DMS 273 (cell line): ENCODE data around the gene ANKRD31.
A peak's percentile ranks its signal among the peaks of the same experiment; 100 is the strongest.
"Not testable (repeated sequence)": the region's sequence is repeated elsewhere in the genome, so short reads cannot be mapped to it uniquely, and the experiment has no call there.

ENCODE experiments used
- DNase-seq: peaks from one replicate; lab custom pipeline; 2025; ENCODE audit not compliant: unreplicated experiment; lab: John Stamatoyannopoulos, UW

ANKRD31 gene

DNA sequence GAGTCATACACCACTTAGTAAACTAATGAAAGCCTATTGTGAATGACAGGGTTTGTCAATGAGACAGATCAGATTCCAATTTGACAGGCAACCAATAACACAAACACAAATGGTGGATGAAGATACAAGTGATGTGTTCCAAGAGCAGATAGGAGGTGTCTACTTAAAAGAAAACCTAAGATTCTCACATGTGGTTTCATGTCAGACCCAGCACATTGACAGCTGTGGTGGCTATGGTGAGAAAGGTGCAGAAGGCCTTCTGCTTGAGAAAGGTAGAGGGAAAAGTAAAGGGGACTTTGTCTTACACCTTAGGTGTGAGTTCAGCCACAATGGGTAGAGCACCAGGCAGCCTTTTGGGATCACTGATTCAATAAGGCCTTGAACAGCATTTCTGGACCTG, 11.2 kb downstream of the ANKRD31 start:
- no peak for DNase-seq

DNA sequence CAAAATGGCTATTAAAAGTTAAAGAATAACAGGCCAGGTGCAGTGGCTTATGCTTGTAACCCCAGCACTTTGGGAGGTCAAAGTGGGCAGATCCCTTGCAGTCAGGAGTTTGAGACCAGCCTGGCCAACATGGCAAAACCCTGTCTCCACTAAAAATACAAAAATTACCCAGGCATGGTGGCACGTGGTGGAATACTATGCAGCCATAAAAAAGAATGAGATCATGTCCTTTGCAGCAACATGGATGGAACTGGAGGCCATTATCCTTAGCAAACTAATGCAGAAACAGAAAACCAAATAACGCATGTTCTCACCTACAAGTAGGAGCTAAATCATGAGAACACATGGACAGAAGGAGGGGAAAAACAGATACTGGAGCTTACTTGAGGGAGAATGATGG, 15.9 kb downstream of the ANKRD31 start:
- DNase-seq, result not testable (repeated sequence)

DNA sequence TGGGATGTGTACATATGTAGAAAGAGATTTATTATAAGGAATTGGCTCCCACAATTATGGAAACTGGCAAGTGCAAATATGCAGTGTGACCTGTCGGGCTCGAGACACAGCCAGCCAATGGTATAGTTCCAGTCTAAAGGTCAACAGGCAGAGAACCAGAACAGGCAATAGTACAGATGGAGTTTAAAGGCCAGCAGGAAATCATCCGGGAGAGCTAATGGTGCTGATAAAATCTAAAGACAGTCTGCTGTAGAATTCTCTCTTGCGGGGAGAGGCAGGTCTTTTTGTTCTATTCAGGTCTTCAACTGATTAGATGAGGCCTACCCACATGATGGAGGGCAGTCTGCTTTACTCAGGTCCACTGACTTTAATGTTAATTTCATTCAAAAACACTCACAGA, 21.8 kb downstream of the ANKRD31 start:
- DNase-seq, result peak; percentile 4

DNA sequence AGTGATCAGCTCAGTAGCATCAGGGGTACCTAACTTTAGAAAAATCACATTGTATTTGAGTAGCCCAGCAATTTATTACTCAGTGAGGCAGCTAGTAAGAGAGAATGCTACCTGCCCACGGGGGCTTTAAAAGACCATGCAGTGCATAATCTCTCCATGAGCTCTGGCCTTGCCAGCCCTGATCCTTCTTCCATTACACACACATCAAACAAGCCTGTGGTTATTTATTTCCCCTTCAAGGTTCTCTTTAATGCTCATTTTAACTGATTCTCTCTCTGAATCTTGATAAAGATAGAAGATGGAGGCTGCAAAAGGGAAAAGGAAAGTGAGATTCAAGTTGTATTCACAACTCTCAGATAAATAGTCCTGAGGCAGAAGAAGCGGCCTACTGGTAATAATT, 22.3 kb downstream of the ANKRD31 start:
- no peak for DNase-seq

DNA sequence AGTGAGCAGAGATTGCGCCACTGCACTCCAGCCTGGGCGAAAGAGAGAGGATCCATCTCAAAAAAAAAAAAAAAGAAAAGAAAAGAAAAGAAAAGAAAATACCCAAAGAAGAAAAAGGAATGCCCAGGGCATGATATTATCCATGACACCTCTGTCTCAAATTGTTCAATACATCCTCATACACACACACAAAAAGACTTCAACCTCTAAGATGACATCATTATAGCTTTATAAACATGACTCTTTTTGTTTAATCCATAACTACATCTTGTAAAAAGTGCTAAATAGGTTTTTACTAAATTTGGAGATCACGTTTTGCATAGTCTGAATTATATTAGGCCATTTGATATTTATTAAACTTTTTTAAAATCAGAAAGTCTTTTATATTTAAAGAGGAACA, 33.1 kb downstream of the ANKRD31 start:
- no peak for DNase-seq

DNA sequence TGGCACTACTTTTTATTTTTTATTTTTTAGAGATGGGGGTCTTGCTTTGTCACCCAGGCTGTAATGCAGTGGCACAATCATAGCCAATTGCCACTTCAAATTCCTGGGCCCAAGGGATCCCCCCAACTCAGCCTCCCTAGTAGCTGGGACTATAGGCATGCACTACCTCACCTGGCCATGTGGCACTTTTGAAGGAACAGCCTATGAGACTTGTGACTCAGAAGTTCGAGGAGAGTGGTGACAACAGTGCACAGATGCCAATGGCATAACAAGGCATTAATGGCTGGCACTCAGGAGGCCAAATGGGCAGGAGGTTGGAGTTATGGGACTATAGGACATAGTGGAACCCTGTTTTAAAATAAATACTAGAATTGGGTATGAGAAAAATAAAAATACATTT, 33.7 kb downstream of the ANKRD31 start:
- DNase-seq, result no peak

DNA sequence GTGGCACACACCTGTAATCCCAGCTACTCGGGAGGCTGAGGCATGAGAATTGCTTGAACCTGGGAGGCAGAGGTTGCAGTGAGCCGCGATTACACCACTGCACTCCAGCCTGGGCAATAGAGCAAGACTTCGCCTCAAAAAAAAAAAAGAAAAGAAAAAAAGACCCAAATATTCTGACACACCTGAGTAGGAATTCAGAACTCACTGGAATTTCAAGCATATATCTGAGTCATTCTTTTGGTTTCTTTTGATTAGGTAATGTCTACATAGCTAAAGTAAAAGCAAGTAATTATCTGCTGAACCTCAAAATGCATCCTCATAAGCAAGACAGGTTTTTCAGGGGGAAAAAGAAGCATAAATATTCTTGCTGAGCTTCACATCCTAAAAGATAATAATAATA, 35.9 kb downstream of the ANKRD31 start:
- no peak for DNase-seq

DNA sequence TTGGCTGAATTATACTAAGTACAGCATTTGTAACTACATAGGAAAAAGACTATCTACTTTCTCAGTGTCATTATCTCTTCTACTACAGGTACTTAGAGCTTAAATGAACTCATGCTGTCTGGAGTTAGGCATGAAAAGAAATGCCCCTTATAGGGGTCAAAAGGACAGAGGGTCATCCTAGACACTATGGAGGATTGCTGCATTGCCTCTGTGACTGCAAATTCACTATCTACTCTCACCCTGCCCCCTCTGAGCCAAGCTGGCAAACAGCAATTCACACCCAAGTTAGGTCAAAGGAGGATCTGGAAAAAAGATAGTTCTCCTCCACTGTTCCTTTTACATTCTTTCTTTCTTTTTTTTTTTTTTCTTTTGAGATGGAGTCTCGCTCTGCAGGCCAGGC, 36.7 kb downstream of the ANKRD31 start:
- DNase-seq, result no peak

DNA sequence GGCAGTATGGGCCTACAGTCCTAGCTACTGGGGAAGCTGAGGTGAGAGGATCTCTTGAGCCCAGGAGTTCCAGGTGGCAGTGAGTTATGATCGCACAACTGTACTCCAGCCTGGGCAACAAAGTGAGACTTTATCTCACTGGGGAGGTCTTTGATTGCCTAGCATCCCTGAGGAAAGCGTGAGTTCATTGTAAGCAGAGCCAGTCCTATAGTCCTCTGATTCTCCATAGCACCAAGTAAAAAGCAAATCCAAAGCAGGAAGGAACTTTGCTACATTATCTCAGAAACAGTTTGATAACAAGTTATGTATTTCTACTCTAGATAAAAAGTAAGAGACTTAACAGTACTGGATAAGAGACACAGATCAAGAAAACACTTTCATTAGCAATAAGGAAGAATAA, 37.6 kb downstream of the ANKRD31 start:
- DNase-seq, result no peak

DNA sequence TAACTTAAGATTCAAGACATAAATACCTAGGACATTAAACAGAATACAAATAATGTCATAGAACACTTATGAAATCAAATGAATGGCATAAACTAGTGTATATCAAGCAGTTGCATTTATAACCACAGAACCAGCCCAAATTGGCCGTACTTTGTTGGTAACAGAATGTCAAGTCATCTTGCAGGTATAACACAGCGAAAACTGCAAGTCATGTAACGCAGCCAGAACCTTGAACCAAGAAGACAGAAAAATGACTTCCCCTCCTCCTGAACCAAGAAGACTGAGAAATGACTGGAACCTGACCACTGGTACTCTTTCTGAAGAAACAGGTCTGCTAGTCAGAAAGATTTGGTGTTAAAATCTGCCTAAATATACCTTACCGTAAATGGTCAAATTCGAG, 38.9 kb downstream of the ANKRD31 start:
- no peak for DNase-seq

DNA sequence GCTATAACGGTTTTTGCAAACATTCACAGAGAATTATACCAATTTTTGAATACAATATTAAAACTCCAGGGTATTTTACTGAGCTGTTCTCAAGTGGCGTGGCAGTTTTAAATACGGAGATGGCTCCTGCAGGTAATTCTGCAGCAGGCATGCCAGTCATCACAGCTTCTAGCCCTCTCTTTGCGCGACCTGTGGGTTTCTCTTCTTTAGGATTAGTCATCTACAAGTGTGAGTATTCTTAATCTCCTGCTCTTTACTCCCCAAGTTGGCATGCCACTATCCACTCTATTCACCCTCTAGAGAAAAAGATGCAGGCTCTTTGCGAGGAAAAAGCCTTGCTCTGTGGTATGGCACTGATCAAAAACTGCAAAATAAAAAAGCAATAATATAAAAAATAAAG, 43.9 kb downstream of the ANKRD31 start:
- DNase-seq, result no peak

DNA sequence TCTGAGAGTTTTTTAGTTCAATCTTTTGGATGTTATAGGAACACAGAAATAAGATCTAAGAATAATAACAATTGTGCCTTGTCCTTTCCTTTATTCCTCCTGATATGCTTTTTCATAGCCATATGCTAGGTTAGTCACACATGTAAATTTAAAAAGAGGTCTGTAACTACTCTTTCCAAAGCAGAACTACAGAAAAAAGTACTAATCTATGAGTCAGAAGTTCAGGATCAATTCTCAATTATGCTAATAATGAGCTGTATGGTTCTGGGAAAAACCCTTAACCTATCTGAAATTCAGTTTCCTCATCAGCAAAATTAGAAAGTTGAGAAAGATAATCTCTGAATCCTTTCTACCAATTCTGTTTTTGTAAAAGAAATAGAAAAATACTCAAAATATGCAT, 44.4 kb downstream of the ANKRD31 start:
- no peak for DNase-seq

DNA sequence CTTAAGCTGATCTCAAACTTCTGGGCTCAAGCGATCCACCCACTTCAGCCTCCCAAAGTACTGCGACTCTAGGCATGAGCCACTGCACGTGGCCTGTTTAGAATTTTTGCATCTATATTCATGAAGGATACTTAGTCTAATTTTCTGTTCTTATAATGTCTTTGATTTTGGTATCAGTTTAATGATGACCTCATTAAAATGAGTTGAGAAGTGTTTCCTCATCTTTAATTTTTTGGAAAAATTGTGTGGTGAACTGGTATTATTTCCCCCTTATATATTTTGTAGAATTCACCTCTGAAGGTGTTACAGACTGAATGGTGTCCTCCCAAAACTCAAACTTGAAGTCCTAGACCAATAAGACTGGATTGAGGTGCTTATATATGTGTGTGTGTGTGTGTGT, 46.5 kb downstream of the ANKRD31 start:
- DNase-seq, result no peak

DNA sequence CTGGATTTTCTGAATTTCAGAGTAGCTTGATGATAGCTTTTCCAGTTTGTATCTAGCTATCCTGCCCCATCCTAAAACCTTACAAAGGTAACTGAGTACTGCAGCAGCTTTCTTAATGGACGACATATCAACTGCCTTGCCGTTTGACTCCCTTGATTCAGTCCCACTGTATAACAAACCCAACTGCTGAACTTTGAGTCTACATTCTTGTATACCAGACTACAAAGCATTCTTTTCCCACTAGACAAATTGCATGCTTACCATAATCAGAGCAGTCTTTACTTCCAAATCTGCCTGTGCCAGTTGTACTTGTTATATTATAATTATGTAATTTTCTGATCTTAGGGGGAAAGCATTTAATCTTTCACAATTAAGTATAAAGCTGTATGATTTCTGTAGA, 47.3 kb downstream of the ANKRD31 start:
- no peak for DNase-seq

DNA sequence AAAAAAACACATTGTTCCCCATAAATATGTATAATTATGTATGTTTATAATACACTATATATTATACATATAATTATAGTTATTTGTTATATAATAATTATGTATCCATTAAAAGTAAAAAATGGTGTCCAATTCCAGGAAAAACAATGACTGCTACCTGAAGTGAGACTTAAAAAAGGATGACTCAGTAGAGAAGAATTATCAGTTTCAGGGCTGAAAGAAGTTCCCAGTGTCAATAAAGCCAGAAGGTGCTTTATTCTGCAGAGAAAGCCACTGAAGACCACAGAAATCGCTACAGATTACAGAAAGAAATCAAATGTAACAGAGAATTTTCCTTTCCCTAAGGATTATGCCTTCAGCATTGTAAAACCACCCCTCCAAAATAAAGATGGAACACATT, 50.9 kb downstream of the ANKRD31 start:
- DNase-seq, result no peak

DNA sequence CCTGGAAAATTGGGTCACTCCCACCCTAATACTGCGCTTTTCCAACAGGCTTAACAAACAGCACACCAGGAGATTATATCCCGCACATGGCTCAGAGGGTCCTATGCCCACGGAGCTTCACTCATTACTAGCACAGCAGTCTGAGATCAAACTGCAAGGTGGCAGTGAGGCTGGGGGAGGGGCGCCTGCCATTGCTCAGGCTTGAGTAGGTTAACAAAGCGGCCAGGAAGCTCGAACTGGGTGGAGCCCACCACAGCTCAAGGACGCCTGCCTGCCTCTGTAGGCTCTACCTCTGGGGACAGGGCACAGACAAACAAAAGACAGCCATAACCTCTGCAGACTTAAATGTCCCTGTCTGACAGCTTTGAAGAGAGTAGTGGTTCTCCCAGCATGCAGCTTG, 60.7 kb downstream of the ANKRD31 start:
- not testable (repeated sequence) for DNase-seq

DNA sequence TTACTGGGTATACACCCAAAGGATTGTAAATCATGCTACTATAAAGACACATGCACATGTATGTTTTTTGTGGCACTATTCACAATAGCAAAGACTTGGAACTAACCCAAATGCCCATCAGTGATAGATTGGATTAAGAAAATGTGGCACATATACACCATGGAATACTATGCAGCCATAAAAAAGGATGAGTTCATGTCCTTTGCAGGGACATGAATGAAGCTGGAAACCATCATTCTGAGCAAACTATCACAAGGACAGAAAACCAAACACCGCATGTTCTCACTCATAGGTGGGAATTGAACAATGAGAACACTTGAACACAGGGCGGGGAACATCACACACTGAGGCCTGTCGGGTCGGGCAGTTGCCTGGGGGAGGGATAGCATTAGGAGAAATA, 61.8 kb downstream of the ANKRD31 start:
- DNase-seq, result not testable (repeated sequence)

DNA sequence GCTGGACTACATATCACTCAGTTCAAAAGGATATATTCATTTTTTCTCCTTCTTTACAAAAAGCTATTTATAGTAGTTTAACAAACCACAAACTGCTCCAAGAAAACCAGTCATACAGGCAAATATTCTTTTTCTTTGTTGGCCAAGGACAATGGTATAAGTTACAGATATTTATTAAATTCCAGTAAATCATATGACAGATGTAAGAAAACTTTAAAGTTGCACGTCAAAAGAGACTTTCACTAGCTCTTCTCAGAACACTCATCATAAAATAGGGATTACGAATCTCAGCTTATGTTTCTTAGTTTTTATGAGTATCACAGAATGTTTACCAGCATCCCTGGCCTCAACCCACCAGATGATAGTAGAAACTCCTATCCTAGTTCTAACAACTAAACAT, 67.2 kb downstream of the ANKRD31 start:
- no peak for DNase-seq

DNA sequence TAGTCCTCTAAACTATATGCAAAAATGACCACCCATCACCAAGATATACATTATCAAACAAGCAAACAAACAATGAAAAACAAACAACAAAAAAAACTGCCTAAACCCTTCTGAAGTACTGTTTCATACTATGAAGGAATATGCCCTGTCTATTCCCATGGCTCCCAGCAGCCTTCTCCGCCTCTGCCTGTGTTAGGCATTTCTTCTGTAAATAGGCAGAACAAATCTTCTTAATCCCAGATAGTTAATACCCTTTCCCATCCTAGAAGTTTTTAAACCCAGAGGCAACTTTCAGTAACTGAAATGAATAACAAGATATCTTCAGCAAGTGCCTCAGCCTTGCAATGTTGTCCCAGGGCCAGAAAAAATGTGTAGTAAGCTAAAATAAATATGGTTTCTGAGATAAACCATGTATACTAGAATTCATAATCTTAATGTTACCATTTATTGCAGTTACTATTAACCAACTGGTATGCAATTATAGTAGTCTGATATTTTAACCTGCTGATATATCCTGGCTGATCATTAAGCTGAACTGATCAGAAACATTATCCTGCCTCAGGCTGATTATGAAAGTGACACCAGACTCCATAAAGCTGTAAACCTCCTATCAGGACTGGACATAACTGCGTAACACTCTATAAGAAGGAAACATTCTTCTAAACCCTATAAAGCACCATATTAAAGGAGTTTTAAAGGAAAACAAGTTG, 68.5 kb downstream of the ANKRD31 start:
- DNase-seq, result no peak

DNA sequence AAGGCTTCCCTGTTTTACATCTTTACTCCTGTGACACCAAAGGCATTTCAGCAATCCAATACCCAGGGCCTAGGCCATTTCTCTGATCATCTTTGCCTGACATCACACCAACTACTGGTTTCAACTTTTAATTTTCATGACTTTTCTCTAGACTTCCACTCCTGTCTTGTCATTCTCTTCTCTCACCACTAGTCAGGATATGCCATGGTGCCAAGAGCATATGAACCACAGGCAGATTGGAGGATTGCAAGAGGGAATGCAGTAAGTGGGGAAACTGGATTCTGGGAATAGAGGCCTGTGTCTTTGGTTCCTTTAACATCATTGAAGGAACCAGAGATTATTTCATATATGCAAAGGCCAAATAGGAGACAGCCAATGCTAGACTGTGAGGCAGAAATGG, 69.3 kb downstream of the ANKRD31 start:
- peak; percentile 36 for DNase-seq

DNA sequence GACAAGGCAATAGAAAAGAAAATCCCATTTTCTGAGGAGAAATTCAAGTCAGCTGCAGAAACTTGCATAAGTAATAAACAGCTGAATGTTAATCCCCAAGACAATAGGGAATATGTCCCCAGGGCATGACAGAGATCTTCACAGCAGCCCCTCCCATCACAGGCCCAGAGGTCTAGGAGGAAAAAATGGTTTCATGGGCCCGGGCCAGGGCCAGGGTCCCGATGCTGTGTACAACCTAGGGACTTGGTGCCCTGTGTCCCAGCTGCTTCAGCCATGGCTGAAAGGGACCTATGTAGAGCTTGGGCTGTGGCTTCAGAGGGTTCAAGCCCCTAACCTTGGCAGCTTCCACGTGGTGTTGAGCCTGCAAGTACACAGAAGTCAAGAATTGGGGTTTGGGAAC, 75.2 kb downstream of the ANKRD31 start:
- DNase-seq, result not testable (repeated sequence)

DNA sequence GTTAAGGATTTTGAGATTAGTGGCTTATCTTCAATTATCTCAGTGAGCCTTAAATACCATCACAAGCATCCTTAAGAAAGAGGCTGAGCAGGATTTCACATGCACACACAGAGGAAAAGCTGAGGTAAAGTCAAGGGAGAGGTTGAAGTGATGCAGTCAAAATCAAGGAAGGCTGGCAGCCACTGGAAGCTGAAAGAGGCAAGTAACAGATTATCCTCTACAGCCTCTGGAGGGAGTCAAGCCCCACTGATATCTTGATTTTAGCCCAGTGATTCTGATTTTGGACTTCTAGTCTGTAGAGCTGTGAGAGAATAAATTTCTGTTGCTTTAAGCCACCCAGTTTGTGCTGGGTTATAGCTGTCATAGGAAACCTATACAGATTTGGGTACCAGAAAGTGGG, 80.1 kb downstream of the ANKRD31 start:
- peak; percentile 6 for DNase-seq

DNA sequence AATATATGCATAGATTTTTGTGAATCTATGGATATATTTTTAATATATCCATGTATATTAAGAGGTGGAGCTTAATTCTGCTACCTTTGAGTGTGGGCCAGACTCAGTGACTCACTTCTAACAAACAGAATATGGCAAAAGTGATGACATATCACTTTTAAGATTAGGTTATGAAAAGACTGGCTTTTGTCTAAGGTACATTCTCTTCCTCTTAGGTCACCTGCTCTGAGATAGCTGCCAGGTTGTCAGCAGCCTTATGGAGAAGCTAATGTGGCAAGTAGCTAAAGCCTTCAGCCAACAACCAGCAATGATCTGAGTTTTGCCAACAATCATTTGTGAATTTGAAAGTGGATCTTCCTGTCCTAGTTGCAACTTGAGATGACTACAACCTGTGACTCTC, 83.8 kb downstream of the ANKRD31 start:
- DNase-seq, result no peak

DNA sequence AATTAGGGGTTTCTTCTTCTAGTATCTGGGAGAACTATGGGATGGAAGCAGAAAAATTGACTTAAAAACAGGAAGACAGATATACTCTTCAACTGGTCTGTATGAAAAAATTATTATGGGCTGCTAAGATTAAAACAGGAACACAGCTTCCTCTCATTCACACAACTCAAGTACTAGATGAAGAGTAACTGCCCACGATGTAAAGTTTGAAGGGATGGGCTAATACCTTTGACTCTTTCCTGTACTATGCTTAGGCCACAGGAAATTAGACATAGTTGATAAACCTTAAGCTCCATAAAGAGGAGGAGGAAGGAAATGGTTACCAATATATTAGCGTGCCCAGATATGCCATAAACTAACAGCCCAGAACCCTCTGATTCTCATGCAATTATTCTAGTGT, 88.6 kb downstream of the ANKRD31 start:
- DNase-seq, result no peak
